K562 (cell line): ENCODE measurements around the gene EGFL7. TPM values are rescaled to one million over a fixed set of nuclear protein-coding genes. Genes with fewer than 3 reads are reported as not detected.
A peak's percentile ranks its signal among the peaks of the same experiment; 100 is the strongest.

Experiments
- CAMTA2 ChIP-seq: fragments of 250-450 bp; sonication (Bioruptor Pico); conservative IDR thresholded peaks from 2 replicates; pipeline ENCODE4 v1.5.1; 2022
- CHD4 ChIP-seq: fragments of 200-600 bp; sonication (generic); IDR thresholded peaks from 3 replicates; pipeline ENCODE4 v1.6.1; 2012; ENCODE audit warnings: low read depth, mild to moderate bottlenecking, mixed read lengths, low read length, inconsistent platforms; ENCODE audit not compliant: insufficient read depth, insufficient replicate concordance, poor library complexity, severe bottlenecking
- FOXP4 ChIP-seq: sonication (generic); formaldehyde crosslinking; IDR thresholded peaks from 2 replicates; pipeline ENCODE4 v1.8.0; 2022; ENCODE audit warnings: mild to moderate bottlenecking, missing genetic modification reagents, borderline replicate concordance
- IRF9 ChIP-seq: fragments of 450-650 bp; IDR thresholded peaks from 2 replicates; pipeline ENCODE4 v1.6.1; 2016; ENCODE audit warnings: missing biosample characterization, missing genetic modification characterization
- MIER1 ChIP-seq: fragments of 450-650 bp; IDR thresholded peaks from 2 replicates; pipeline ENCODE4 v1.6.1; 2016; ENCODE audit warnings: antibody characterized with exemption, mild to moderate bottlenecking, low read depth
- PHF8 ChIP-seq: fragments of 200-600 bp; sonication (generic); IDR thresholded peaks from 2 replicates; pipeline ENCODE4 v1.6.1; 2012; ENCODE audit warnings: mixed run types, mild to moderate bottlenecking, inconsistent platforms, low read length, moderate library complexity, borderline replicate concordance
- SOX6 ChIP-seq: fragments of 450-650 bp; IDR thresholded peaks from 2 replicates; pipeline ENCODE4 v1.6.1; 2014; ENCODE audit warnings: mild to moderate bottlenecking
- TCF15 ChIP-seq: fragments of 250-450 bp; sonication (Bioruptor Pico); IDR thresholded peaks from 2 replicates; pipeline ENCODE4 v1.8.0; 2022; ENCODE audit warnings: moderate library complexity, mild to moderate bottlenecking, inconsistent platforms
- UBTF ChIP-seq, 2 experiments: IDR thresholded peaks; 2 replicates each; pipeline ENCODE4 v1.6.1; 2012; ENCODE audit warnings: improper control_type of control experiment in 2 of 2, low read depth in 2 of 2, low read length in 2 of 2, borderline replicate concordance in 1 of 2
- ZBED1 ChIP-seq: IDR thresholded peaks from 2 replicates; pipeline ENCODE4 v1.6.1; 2014
- ZBTB12 ChIP-seq: fragments of 250-450 bp; sonication (Bioruptor Pico); IDR thresholded peaks from 2 replicates; pipeline ENCODE4 v1.4.0; 2020
- ZBTB17 ChIP-seq: fragments of 450-650 bp; formaldehyde crosslinking; IDR thresholded peaks from 2 replicates; pipeline ENCODE4 v1.4.0; 2020; ENCODE audit warnings: mild to moderate bottlenecking
- ZFP36 ChIP-seq: fragments of 150-350 bp; IDR thresholded peaks from 2 replicates; pipeline ENCODE4 v1.6.1; 2018; ENCODE audit warnings: low read length, low read depth; ENCODE audit not compliant: partially characterized antibody
- ZKSCAN1 ChIP-seq: fragments of 150-350 bp; IDR thresholded peaks from 2 replicates; pipeline ENCODE4 v1.6.1; 2016; ENCODE audit warnings: low read depth, low read length
- ZNF140 ChIP-seq: fragments of 250-450 bp; sonication (Bioruptor Pico); IDR thresholded peaks from 2 replicates; pipeline ENCODE4 v1.8.0; 2021; ENCODE audit warnings: moderate library complexity, mild to moderate bottlenecking, inconsistent platforms
- ZNF24 ChIP-seq: fragments of 450-650 bp; IDR thresholded peaks from 2 replicates; pipeline ENCODE4 v1.6.1; 2016
- polyA plus RNA-seq, 8 experiments: library from polyadenylated mRNA; depleted of rRNA in 4 of 8; stranded (reverse) in 5 of 8; unstranded in 3 of 8; fragments of >200 nt; fragmentation: Nextera tagmentation in 2 of 8; fragmentation: Illumina TruSeq in 1 of 8; extraction: Ambion mirVana in 2 of 8; extraction: Trizol in 1 of 8; gene quantifications; 2 replicates each; pipeline versions ENCODE4 v1.2.1 to v1.2.3, GENCODE V29; 2011 to 2014; ENCODE audit warnings: inconsistent platforms in 1 of 8, missing spikeins in 1 of 8
- total RNA-seq, 7 experiments: library from RNA; depleted of rRNA in 6 of 7; stranded (reverse); fragments of >200 nt in 6 of 7; fragmentation: Illumina TruSeq in 2 of 7; extraction: Trizol in 2 of 7; gene quantifications; 2 replicates each; pipeline versions ENCODE4 v1.2.1 to v1.2.3, GENCODE V29; 2011 to 2021; ENCODE audit warnings: low replicate concordance in 1 of 7

EGFL7 gene
- total and polyA plus RNA-seq, 9 of the 15 experiments (the other 6 are each of a cell fraction or from before 2014, with no cell fraction given): 1.5 to 286 (median 55.5) TPM

- TF ChIP-seq UBTF (IDR thresholded peaks at IDR 0.05; ENCODE audit: borderline replicate concordance in 1 of 2, low read depth in 2 of 2, low read length in 2 of 2) (no peak), ZBTB17 (no peak), PHF8 (no peak), ZNF24 (no peak), CAMTA2 (CRISPR knock-in tag) (peak; percentile 24; the same call in 1 of the 2 replicates), IRF9 (tag) (no peak), ZFP36 (no peak), ZBTB12 (CRISPR knock-in tag) (no peak), CHD4 (peak; percentile 99), MIER1 (0 out of 2 replicates have a peak, but pooled peaks have one; percentile 15), SOX6 (no peak), TCF15 (CRISPR knock-in tag) (no peak), ZBED1 (0 out of 2 replicates have a peak, but pooled peaks have one; percentile 13), ZNF140 (CRISPR knock-in tag) (no peak), FOXP4 (CRISPR knock-in tag) (peak; percentile 80; the same call in 1 of the 2 replicates), ZKSCAN1 (no peak)
Measured at GRCh38 chr9:136673975-136674785, 11.5 kb downstream of the EGFL7 start (continued).
